HEK293 (cell line): ENCODE data around the gene EID2.

Experiments
- CTCF ChIP-seq: fragments of 450-650 bp; formaldehyde crosslinking; IDR thresholded peaks from 2 replicates; pipeline ENCODE4 v1.5.1; 2016; ENCODE audit warnings: missing biosample characterization, missing genetic modification characterization
- TSHZ1 ChIP-seq: fragments of 450-650 bp; formaldehyde crosslinking; IDR thresholded peaks from 2 replicates; pipeline ENCODE4 v1.5.1; 2016; ENCODE audit warnings: missing biosample characterization, missing genetic modification characterization, borderline replicate concordance
- ZBTB21 ChIP-seq: fragments of 450-650 bp; formaldehyde crosslinking; IDR thresholded peaks from 2 replicates; pipeline ENCODE4 v1.5.1; 2017; ENCODE audit warnings: missing biosample characterization, missing genetic modification characterization
- ZBTB7A ChIP-seq: fragments of 450-650 bp; formaldehyde crosslinking; IDR thresholded peaks from 2 replicates; pipeline ENCODE4 v1.5.1; 2016; ENCODE audit warnings: low read depth, missing biosample characterization, missing genetic modification characterization
- ZNF10 ChIP-seq: fragments of 450-650 bp; formaldehyde crosslinking; IDR thresholded peaks from 2 replicates; pipeline ENCODE4 v1.5.1; 2017; ENCODE audit warnings: missing biosample characterization, missing genetic modification characterization
- ZNF174 ChIP-seq: fragments of 450-650 bp; formaldehyde crosslinking; IDR thresholded peaks from 2 replicates; pipeline ENCODE4 v1.5.0; 2017; ENCODE audit warnings: missing biosample characterization, mild to moderate bottlenecking, missing genetic modification characterization
- ZNF266 ChIP-seq: fragments of 450-650 bp; formaldehyde crosslinking; IDR thresholded peaks from 2 replicates; pipeline ENCODE4 v1.5.1; 2016; ENCODE audit warnings: missing biosample characterization, missing genetic modification characterization, low read depth
- ZNF350 ChIP-seq: fragments of 450-650 bp; formaldehyde crosslinking; IDR thresholded peaks from 2 replicates; pipeline ENCODE4 v1.5.0; 2017; ENCODE audit warnings: missing biosample characterization, mild to moderate bottlenecking, missing genetic modification characterization
- ZNF791 ChIP-seq: fragments of 450-650 bp; formaldehyde crosslinking; IDR thresholded peaks from 2 replicates; pipeline ENCODE4 v1.5.1; 2016; ENCODE audit warnings: missing biosample characterization, missing genetic modification characterization
- TF ChIP-seq, protein P1 (sequence below): fragments of 450-650 bp; formaldehyde crosslinking; IDR thresholded peaks from 2 replicates; pipeline ENCODE4 v1.5.1; 2016; ENCODE audit warnings: missing biosample characterization, missing genetic modification characterization
- TF ChIP-seq, protein P2 (sequence below): fragments of 450-650 bp; formaldehyde crosslinking; IDR thresholded peaks from 2 replicates; pipeline ENCODE4 v1.5.1; 2016; ENCODE audit warnings: missing biosample characterization, missing genetic modification characterization
- TF ChIP-seq, protein P3 (sequence below): fragments of 450-650 bp; formaldehyde crosslinking; IDR thresholded peaks from 2 replicates; pipeline ENCODE4 v1.5.1; 2016; ENCODE audit warnings: missing biosample characterization, missing genetic modification characterization, low read depth
- TF ChIP-seq, protein P4 (sequence below): fragments of 450-650 bp; formaldehyde crosslinking; IDR thresholded peaks from 2 replicates; pipeline ENCODE4 v1.5.1; 2016; ENCODE audit warnings: missing biosample characterization, missing genetic modification characterization

GRCh38 chr19:39514840-39515550, 25.0 kb downstream of the EID2 start, which contains the start of gene SELENOV:
- TF ChIP-seq ZBTB21 (tag by site-specific recombination), result no peak
- TF ChIP-seq CTCF (tag by site-specific recombination), result peak; percentile 79
- no peak for TF ChIP-seq ZNF350 (tag by site-specific recombination)
- TF ChIP-seq, protein P1, sequence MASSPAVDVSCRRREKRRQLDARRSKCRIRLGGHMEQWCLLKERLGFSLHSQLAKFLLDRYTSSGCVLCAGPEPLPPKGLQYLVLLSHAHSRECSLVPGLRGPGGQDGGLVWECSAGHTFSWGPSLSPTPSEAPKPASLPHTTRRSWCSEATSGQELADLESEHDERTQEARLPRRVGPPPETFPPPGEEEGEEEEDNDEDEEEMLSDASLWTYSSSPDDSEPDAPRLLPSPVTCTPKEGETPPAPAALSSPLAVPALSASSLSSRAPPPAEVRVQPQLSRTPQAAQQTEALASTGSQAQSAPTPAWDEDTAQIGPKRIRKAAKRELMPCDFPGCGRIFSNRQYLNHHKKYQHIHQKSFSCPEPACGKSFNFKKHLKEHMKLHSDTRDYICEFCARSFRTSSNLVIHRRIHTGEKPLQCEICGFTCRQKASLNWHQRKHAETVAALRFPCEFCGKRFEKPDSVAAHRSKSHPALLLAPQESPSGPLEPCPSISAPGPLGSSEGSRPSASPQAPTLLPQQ (tag by site-specific recombination), result peak; percentile 43; the same call in 1 of the 2 replicates
- TF ChIP-seq, protein P2, sequence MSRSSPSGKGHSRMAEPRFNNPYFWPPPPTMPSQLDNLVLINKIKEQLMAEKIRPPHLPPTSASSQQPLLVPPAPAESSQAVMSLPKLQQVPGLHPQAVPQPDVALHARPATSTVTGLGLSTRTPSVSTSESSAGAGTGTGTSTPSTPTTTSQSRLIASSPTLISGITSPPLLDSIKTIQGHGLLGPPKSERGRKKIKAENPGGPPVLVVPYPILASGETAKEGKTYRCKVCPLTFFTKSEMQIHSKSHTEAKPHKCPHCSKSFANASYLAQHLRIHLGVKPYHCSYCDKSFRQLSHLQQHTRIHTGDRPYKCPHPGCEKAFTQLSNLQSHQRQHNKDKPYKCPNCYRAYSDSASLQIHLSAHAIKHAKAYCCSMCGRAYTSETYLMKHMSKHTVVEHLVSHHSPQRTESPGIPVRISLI (tag by site-specific recombination), result no peak
- no peak for TF ChIP-seq TSHZ1 (tag by site-specific recombination)
- no peak for TF ChIP-seq ZNF266
- no peak for TF ChIP-seq ZNF174
- no peak for TF ChIP-seq ZNF10 (tag by site-specific recombination)
- TF ChIP-seq ZNF791 (tag by site-specific recombination), result no peak
- TF ChIP-seq, protein P3, sequence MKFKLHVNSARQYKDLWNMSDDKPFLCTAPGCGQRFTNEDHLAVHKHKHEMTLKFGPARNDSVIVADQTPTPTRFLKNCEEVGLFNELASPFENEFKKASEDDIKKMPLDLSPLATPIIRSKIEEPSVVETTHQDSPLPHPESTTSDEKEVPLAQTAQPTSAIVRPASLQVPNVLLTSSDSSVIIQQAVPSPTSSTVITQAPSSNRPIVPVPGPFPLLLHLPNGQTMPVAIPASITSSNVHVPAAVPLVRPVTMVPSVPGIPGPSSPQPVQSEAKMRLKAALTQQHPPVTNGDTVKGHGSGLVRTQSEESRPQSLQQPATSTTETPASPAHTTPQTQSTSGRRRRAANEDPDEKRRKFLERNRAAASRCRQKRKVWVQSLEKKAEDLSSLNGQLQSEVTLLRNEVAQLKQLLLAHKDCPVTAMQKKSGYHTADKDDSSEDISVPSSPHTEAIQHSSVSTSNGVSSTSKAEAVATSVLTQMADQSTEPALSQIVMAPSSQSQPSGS (tag by site-specific recombination), result no peak
- TF ChIP-seq, protein P4, sequence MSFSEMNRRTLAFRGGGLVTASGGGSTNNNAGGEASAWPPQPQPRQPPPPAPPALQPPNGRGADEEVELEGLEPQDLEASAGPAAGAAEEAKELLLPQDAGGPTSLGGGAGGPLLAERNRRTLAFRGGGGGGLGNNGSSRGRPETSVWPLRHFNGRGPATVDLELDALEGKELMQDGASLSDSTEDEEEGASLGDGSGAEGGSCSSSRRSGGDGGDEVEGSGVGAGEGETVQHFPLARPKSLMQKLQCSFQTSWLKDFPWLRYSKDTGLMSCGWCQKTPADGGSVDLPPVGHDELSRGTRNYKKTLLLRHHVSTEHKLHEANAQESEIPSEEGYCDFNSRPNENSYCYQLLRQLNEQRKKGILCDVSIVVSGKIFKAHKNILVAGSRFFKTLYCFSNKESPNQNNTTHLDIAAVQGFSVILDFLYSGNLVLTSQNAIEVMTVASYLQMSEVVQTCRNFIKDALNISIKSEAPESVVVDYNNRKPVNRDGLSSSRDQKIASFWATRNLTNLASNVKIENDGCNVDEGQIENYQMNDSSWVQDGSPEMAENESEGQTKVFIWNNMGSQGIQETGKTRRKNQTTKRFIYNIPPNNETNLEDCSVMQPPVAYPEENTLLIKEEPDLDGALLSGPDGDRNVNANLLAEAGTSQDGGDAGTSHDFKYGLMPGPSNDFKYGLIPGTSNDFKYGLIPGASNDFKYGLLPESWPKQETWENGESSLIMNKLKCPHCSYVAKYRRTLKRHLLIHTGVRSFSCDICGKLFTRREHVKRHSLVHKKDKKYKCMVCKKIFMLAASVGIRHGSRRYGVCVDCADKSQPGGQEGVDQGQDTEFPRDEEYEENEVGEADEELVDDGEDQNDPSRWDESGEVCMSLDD (tag by site-specific recombination), result peak; percentile 36; the same call in 1 of the 2 replicates
- peak; percentile 35; the same call in 1 of the 2 replicates for TF ChIP-seq ZBTB7A (tag by site-specific recombination)
